ENCODE measurements around the gene SHMT1. TPM values are rescaled to one million over a fixed set of nuclear protein-coding genes. Genes with fewer than 3 reads are reported as not detected.

The SHMT1 gene
- total RNA-seq, 2 donors from 2014 or later: 31.6 to 43.0 TPM

- no peak for DNase-seq (ENCODE audit: low spot score)
- no peak for TF ChIP-seq POLR2A (IDR thresholded peaks at IDR 0.05)
- TF ChIP-seq POLR2AphosphoS5 (IDR thresholded peaks at IDR 0.05): no peak
- TF ChIP-seq, protein P1, sequence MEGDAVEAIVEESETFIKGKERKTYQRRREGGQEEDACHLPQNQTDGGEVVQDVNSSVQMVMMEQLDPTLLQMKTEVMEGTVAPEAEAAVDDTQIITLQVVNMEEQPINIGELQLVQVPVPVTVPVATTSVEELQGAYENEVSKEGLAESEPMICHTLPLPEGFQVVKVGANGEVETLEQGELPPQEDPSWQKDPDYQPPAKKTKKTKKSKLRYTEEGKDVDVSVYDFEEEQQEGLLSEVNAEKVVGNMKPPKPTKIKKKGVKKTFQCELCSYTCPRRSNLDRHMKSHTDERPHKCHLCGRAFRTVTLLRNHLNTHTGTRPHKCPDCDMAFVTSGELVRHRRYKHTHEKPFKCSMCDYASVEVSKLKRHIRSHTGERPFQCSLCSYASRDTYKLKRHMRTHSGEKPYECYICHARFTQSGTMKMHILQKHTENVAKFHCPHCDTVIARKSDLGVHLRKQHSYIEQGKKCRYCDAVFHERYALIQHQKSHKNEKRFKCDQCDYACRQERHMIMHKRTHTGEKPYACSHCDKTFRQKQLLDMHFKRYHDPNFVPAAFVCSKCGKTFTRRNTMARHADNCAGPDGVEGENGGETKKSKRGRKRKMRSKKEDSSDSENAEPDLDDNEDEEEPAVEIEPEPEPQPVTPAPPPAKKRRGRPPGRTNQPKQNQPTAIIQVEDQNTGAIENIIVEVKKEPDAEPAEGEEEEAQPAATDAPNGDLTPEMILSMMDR (IDR thresholded peaks at IDR 0.05): no peak
- peaks cover 2 to 28% of the 10 kb centered on the region in 2 donors for H3K36me3 ChIP-seq
- no peaks in the 10 kb centered on the region for H3K27me3 ChIP-seq (replicated peaks; ENCODE audit: insufficient read depth)
- intact Hi-C loops (cut with DNase I): no loop called here
- 96% methylated on average over 2 of the region's 2 CpGs for WGBS
- H3K4me3 ChIP-seq: no peak overlapping the region
- no peaks in the 10 kb centered on the region for H3K9me3 ChIP-seq
- H3K4me1 ChIP-seq (replicated peaks): no peaks in the 10 kb centered on the region
- H3K27ac ChIP-seq: no peak overlapping the region
Observed at GRCh38 chr17:18326039-18326438, 37.3 kb downstream of the SHMT1 start.

DNA sequence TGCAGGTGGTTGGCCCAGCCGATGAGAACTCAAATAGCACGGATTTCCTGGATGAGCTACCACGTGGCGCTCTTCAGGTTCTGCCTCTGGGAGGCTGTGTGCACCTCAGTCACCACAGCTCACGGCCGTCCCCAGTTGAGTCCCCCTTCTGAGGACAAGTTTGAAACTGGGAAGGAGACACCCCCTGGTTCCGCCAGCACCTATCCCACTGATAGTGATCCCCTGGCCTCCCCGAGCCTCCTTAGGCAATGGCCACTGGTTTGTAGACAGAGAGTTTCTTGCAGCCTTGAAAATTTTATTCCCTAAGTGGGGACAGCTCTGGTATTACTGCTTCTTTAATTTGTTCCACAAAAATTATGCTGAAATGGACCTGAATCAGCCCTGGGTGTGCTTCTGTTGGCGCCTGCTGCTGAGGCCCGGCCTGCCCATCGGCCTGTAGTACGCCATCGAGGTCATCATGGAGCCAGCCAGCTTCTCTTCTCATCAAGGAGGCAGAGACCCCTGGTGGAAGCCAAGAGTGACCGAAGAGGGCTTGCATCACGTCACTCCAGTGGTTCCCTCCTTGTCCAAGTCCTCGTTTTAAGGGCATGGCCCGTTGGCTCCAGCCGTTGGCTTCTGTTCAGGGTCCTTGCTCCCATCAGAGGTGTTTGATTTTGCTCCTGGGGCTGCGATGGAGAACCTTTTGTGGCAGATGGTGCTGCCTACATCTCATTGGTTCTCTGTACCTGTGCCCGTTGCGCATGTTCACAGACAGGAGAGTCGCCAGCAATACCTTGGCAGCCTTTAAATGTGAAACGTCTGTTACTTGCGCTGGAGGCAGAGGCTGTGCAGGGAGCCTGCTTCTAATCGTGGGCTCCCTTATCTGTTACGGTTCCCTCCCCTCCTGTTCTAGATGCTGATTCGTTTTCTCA lies 39.0 kb downstream of the SHMT1 start:
- WGBS: 90% methylated on average over 27 of the region's 27 CpGs
- H3K4me1 ChIP-seq (replicated peaks): peaks cover 2% of the 10 kb centered on the region
- peaks cover 2 to 28% of the 10 kb centered on the region in 2 donors for H3K36me3 ChIP-seq
- H3K9me3 ChIP-seq: no peaks in the 10 kb centered on the region
- no peak overlapping the region for H3K4me3 ChIP-seq
- no peak for DNase-seq (ENCODE audit: low spot score)
- H3K27ac ChIP-seq: no peak overlapping the region
- TF ChIP-seq, protein P1 (IDR thresholded peaks at IDR 0.05): no peak
- TF ChIP-seq POLR2AphosphoS5 (IDR thresholded peaks at IDR 0.05) (no peak), POLR2A (IDR thresholded peaks at IDR 0.05) (no peak)
- no peaks in the 10 kb centered on the region for H3K27me3 ChIP-seq (replicated peaks; ENCODE audit: insufficient read depth)
- intact Hi-C loops (cut with DNase I): no loop called here

DNA sequence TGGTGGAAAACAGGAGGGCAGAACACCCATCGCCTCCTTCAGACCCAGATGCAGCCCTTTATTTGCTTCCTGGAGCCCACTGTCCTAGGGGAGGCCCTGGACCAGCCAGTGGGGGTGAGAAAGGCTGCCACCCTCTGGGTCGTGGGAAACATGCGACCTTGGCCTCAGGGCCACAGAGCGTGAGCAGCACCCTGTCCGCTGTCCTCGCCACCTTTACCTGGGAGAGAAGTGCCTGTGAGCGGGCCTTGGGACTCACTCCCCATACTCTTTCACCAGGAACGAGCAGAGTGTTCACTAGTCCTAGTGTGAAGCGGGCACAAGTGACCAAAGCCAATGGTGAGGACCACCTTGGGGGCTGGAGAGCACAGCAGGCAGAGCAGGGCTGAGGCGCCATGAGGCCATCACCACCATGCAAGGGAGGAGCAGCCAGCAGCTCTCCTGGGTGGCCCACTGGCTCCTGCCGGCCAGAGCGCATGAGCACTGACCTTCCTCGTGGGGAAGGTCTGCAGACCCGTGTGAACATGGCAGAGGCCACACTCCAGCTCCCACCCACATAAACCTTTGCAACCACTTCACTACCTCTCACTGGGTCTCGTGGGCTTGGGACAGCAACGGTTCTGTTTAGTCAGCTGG lies 39.7 kb downstream of the SHMT1 start:
- intact Hi-C loops (cut with DNase I): no loop called here
- no peaks in the 10 kb centered on the region for H3K27me3 ChIP-seq (replicated peaks; ENCODE audit: insufficient read depth)
- H3K9me3 ChIP-seq: no peaks in the 10 kb centered on the region
- peaks cover 10% of the 10 kb centered on the region for H3K4me1 ChIP-seq (replicated peaks)
- H3K36me3 ChIP-seq: peaks cover 2 to 28% of the 10 kb centered on the region in 2 donors
- TF ChIP-seq POLR2A (IDR thresholded peaks at IDR 0.05) (no peak), POLR2AphosphoS5 (IDR thresholded peaks at IDR 0.05) (no peak)
- TF ChIP-seq, protein P1 (IDR thresholded peaks at IDR 0.05): no peak
- no peak for DNase-seq (ENCODE audit: low spot score)
- WGBS: 93% methylated on average over 16 of the region's 16 CpGs
- H3K27ac ChIP-seq: no peak overlapping the region
- no peak overlapping the region for H3K4me3 ChIP-seq

DNA sequence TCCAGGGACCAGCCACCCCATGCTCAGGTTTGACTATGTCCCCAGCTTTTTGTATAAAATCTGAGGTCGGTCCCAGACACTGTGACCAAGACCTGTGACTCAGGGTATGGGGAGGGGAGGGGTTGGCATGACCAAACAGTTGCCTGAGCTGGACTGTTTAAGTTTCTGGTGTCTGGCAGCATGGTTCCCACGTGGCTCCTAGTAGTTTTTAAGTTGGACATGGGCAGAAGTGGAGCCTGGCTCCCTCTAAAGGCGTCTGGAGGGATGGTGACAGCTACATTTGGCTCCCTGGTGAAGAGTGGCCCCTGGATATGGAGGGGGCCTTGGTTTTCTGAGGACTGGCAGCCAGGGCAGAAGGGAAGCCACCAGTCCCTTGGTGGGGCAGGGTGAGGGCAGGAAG lies 40.3 kb downstream of the SHMT1 start:
- Histone ChIP-seq H3K9me3 (no peaks in the 10 kb centered on the region), H3K4me1 (replicated peaks) (peaks cover 10% of the 10 kb centered on the region), H3K36me3 (peaks cover 2 to 28% of the 10 kb centered on the region in 2 donors), H3K27me3 (replicated peaks; ENCODE audit: insufficient read depth) (no peaks in the 10 kb centered on the region), H3K27ac (no peak overlapping the region), H3K4me3 (no peak overlapping the region)
- TF ChIP-seq, protein P1 (IDR thresholded peaks at IDR 0.05): no peak
- TF ChIP-seq POLR2AphosphoS5 (IDR thresholded peaks at IDR 0.05) (no peak), POLR2A (IDR thresholded peaks at IDR 0.05) (no peak)
- intact Hi-C loops (cut with DNase I): no loop called here
- no peak for DNase-seq (ENCODE audit: low spot score)
- 57% methylated on average over 3 of the region's 3 CpGs for WGBS
